Left renal pelvis (tissue), 4 donors: ENCODE results near the gene SLC2A3. TPM values are rescaled to one million over a fixed set of nuclear protein-coding genes. Genes with fewer than 3 reads are reported as not detected.
"Not testable (repeated sequence)": the region's sequence is repeated elsewhere in the genome, so short reads cannot be mapped to it uniquely, and the experiment has no call there.

ENCODE experiments used
- DNase-seq, 4 donors: peaks; one replicate each; pipeline ENCODE4 v3.0.0-alpha.2; 2013; ENCODE audit warnings: low read depth in 4 of 4, low spot score in 3 of 4
- polyA plus RNA-seq, 4 donors: library from polyadenylated mRNA; unstranded; fragments of 120-200 nt; gene quantifications; one replicate each; pipeline ENCODE4 v1.2.1, GENCODE V29; 2013; ENCODE audit not compliant: insufficient read length in 4 of 4

SLC2A3 gene
- polyA plus RNA-seq, 4 donors, result 13.1 to 39.7 (median 19.2) TPM

DNA sequence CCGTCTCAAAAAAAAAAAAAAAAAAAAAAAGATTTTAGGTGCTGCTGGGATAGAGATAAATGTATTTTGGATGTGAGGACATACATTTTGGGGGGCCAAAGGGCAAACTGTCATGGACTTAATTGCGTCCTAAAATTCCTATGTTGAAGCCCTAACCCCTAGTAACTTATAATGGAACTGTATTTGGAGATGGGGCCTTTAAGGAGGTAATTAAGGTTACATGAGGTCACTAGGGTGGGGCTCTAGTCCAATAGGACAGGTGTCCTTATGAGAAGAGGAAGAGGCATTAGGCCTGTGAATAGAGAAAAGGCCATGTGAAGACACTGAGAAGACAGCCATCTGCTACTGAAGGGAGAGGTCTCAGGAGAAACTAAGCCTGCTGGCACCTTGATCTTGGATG lies 17.9 kb upstream of the SLC2A3 start:
- not testable (repeated sequence) for DNase-seq

DNA sequence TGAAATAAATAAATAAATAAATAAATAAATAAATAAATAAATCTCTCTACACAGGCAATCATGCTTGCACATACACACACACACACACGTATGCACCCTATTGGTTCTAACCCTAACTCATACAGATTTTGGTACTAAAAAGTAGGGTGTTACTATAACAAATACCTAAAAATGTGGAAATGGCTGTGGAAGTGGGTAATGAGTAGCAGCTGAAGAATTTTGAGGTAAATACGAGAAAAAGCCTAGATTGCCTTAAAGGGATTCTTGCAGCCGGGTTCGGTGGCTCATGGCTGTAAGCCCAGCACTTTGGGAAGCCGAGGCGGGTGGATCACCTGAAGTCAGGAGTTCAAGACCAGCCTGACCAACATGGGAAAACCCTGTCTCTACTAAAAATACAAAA lies 15.7 kb upstream of the SLC2A3 start:
- no peak for DNase-seq

DNA sequence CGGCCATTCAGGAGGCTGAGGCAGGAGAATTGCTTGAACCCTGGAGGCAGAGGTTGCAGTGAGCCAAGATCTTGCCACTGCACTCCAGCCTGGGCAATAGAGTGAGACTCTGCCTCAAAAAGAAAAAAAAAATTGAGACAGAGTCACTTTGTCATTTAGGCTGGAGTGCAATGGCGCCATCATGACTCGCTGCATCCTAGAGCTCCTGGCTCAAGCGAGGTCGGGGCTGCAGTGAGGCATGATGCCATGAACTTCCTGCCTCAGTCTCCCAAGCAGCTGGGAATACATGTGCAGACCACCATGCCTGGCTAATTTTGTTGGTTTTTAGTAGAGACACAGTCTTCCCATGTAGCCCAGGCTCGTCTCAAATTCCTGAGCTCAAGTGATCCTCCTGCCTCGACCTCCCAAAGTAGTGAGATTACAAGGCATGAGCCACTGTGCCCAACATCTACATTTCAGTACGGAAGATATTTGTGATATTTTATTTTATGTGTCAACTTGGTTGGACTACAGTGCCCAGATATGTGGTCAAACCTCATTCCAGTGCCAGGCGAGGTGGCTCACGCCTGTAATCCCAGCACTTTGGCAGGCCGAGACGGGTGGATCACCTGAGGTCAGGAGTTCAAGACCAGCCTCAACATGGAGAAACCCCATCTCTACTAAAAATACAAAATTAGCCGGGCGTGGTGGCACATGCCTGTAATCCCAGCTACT lies 14.4 kb upstream of the SLC2A3 start:
- not testable (repeated sequence) for DNase-seq

- DNase-seq, result no peak
Observed at GRCh38 chr12:7948589-7949260, 12.7 kb upstream of the SLC2A3 start.

GRCh38 chr12:7947011-7947410 lies 11.0 kb upstream of the SLC2A3 start:
- DNase-seq, result no peak

DNA sequence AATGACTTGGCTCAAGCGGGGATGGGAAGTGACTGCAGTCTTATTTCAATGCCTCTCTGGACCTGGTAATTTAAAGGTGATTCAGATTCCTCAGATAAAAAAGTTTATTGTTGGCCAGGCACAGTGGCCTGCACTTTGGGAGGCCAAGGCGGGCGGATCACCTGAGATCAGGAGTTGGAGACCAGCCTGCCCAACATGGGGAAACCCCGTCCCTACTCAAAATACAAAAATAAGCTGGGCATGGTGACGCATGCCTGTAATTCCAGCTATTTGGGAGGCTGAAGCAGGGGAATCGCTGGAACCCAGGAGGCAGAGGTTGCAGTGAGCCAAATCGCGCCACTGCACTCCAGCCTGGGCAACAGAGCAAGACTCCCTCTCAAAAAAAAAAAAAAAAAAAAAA lies 8.8 kb upstream of the SLC2A3 start:
- DNase-seq, result not testable (repeated sequence)

GRCh38 chr12:7940906-7941305 lies 4.9 kb upstream of the SLC2A3 start:
- DNase-seq, result no peak

DNA sequence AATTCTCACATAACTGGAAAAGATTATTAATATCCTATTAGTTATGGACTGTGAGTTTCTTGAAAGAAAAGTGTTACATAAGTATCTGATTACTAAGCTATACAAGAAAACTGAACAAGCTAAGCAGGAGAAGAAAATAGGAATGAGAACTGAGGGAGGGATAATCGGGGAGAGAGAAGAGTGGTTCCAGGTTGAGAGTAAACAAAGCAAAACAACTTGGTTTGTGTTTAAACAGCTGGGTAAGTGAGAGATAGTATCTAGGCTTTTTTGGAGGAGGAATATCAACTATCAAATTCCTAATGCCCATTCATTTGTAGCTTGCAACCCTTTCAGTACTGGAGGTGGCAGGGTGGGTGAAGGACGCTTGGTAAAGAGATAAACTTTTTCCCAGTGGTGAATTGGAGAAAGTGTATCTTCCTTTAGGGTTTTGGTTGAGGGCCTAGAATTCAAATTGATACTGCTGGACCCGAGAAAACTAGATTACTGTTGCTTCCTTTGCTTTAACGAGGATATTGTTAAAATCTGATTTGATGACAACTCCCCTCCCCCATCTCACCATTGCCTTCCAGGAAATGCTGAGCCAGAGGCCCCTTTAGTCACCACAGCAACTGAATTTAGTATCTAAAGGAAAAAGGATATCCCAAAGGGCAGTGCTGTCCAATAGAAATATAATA lies 2.0 kb upstream of the SLC2A3 start:
- DNase-seq, result no peak

DNA sequence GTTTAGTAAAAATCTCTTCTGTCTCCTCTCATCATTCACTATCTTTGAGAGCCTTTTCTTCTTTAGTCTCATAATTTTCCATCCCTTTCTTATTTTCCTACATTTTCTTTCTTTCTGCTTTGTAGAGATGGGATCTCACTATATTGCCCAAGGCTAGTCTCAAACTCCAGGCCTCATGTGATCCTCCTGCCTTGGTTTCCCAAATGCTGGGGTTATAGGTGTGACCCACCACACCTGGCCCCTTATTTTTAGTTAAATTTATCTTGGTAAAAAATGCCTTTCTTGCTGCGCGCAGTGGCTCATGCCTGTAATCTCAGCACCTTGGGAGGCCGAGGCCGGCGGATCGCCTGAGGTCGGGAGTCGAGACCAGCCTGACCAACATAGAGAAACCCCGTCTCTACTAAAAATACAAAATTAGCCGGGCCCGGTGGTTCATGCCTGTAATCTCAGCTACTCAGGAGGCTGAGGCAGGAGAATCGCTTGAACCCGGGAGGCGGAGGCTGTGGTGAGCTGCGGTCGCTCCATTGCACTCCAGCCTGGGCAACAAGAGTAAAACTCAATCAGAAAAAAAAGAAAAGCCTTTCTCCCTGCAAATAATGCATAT lies 996 bp downstream of the SLC2A3 start:
- DNase-seq, result no peak

GRCh38 chr12:7934091-7934888 lies 1.7 kb downstream of the SLC2A3 start:
- DNase-seq, result no peak

- peak in 2 of 4 donors; percentile 69 to 70 for DNase-seq
Observed at GRCh38 chr12:7933255-7933726, 2.7 kb downstream of the SLC2A3 start.

- not testable (repeated sequence) for DNase-seq
Observed at GRCh38 chr12:7932599-7933240, 3.3 kb downstream of the SLC2A3 start.

DNA sequence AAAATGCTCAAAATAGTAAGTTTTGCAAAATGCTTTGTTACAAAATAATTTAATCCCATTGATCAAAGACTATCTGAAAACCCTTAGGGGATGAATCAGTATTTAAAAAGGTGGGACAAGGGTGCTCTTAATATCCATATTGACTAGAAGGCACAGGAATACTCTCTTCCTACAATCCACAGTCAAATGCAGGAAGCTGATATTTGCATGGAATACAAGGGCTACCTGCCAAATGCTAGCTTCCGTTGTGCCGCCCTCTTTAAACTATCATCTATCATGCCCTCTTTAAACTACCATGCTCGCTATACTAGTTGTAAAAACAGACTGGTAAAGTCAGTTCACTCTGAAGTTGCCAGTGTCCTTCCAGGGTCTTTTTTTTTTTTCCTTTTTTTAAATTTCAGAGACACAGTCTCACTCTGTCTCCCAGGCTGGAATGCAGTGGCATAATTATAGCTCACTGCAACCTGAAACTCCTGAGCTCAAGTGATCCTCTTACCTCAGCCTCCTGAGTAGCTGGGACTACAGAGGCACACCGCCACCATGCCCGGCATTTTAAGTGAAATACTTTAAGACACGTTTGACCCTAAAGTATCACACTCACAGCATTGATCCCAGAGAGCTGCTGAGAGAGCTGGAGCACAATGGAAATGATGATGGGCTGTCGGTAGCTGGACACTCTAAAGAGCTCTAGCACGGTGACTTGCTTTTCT lies 6.7 kb downstream of the SLC2A3 start:
- DNase-seq, result no peak

GRCh38 chr12:7927470-7927869 lies 8.5 kb downstream of the SLC2A3 start:
- no peak for DNase-seq

GRCh38 chr12:7926068-7926666 lies 9.8 kb downstream of the SLC2A3 start:
- not testable (repeated sequence) for DNase-seq

DNA sequence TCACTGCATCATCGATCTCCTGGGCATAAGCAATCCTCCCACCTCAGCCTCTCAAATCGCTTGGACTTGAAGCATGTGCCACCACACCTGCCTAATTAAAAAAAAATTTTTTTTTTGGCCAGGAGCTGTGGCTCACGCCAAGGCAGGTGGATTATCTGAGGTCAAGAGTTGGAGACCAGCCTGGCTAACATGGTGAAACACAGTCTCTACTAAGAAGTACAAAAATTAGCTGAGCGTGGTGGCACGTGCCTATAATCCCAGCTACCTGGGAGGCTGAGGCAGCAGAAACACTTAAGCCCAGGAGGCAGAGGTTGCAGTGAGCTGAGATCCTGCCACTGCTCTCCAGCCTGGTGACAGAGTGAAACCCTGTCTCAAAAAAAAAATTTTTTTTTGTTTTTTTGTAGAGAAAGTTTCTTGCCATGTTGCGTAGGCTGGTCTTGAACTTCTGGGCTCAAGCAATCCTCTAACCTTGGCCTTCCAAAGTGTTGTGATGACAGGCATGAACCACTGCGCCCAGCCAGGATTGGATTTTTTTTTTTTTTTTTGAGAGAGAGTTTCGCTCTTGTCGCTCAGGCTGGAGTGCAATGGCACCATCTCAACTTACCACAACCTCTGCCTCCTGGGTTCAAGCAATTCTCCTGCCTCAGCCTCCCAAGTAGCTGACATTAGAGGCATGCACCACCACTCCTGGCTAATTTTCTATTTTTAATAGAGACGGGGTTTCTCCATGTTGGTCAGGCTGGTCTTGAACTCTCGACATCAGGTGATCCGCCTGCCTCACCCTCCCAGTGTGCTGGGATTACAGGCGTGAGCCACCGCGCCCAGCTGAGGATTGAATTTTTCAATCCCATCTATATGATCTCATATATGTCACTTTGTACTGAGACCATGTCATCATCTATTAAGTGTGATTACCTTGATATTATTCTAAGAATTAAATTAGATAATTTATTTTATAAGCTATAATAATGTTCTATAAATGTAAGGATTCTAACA lies 12.4 kb downstream of the SLC2A3 start:
- no peak for DNase-seq

GRCh38 chr12:7921181-7921580 lies 14.8 kb downstream of the SLC2A3 start:
- DNase-seq, result not testable (repeated sequence)

DNA sequence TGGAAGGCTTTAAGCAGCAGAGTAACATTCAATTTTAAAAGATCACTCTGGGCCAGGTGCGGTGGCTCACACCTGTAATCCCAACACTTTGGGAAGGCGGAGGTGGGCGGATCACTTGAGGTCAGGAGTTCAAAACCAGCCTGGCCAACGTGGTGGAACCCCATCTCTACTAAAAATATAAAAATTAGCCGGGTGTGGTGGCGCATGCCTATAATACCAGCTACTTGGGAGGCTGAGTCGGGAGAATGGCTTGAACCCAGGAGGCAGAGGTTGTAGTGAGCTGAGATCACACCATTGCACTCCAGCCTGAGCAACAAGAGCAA lies 17.8 kb downstream of the SLC2A3 start:
- not testable (repeated sequence) for DNase-seq
